Endothelial cell (in vitro differentiated cells): Measurements from ENCODE around the gene CDYL. TPM values are rescaled to one million over a fixed set of nuclear protein-coding genes. Genes with fewer than 3 reads are reported as not detected.

ENCODE experiments used
- DNase-seq: peaks from one replicate; pipeline ENCODE4 v3.0.0; 2021; ENCODE audit warnings: low spot score
- H3K27ac Mint-ChIP-seq: one replicate; pipeline ENCODE4 v1.8.0; 2021; ENCODE audit warnings: mixed read lengths, inconsistent platforms; ENCODE audit not compliant: unreplicated experiment
- H3K27me3 Mint-ChIP-seq: one replicate; pipeline ENCODE4 v1.8.0; 2021; ENCODE audit warnings: mild to moderate bottlenecking, moderate library complexity, mixed read lengths, inconsistent platforms; ENCODE audit not compliant: unreplicated experiment
- H3K36me3 Mint-ChIP-seq: one replicate; pipeline ENCODE4 v1.8.0; 2021; ENCODE audit warnings: mild to moderate bottlenecking, low read depth, mixed read lengths, inconsistent platforms; ENCODE audit not compliant: unreplicated experiment
- H3K4me1 Mint-ChIP-seq: one replicate; pipeline ENCODE4 v1.8.0; 2021; ENCODE audit warnings: mild to moderate bottlenecking, mixed read lengths, inconsistent platforms; ENCODE audit not compliant: unreplicated experiment
- H3K4me3 Mint-ChIP-seq: one replicate; pipeline ENCODE4 v1.8.0; 2021; ENCODE audit warnings: mild to moderate bottlenecking, mixed read lengths, inconsistent platforms; ENCODE audit not compliant: unreplicated experiment
- H3K9me3 Mint-ChIP-seq: one replicate; pipeline ENCODE4 v1.8.0; 2021; ENCODE audit warnings: mixed read lengths, inconsistent platforms; ENCODE audit not compliant: unreplicated experiment
- CTCF ChIP-seq: fragments of 200-600 bp; sonication (generic); IDR thresholded peaks from one replicate; pipeline ENCODE4 v1.5.0; 2021; ENCODE audit warnings: antibody characterized with exemption; ENCODE audit not compliant: unreplicated experiment
- total RNA-seq: library from RNA; stranded (reverse); fragmentation: NEBNext Ultra II Directional; extraction: Animal tissue kit (Norgen Biotek cat#: 25700); gene quantifications from one replicate; pipeline ENCODE4 v1.2.1, GENCODE V29; 2021; ENCODE audit not compliant: unreplicated experiment

CDYL gene
- total RNA-seq, 1 donor from 2014 or later, result 66.7 TPM

- Mint-ChIP-seq H3K27ac (no peak overlapping the region), H3K36me3 (peaks cover 31% of the 10 kb centered on the region), H3K27me3 (peaks cover 3% of the 10 kb centered on the region)
These were observed 123.2 kb downstream of the CDYL start for GRCh38 chr6:4899249-4900034.

GRCh38 chr6:4901386-4902061, 125.3 kb downstream of the CDYL start:
- no peaks in the 10 kb centered on the region for H3K9me3 Mint-ChIP-seq
- H3K36me3 Mint-ChIP-seq, result peaks cover 26% of the 10 kb centered on the region
- no peak for DNase-seq
- H3K4me3 Mint-ChIP-seq, result no peak overlapping the region
- TF ChIP-seq CTCF, result no peak
- H3K27ac Mint-ChIP-seq, result no peak overlapping the region
- peaks cover 9% of the 10 kb centered on the region for H3K4me1 Mint-ChIP-seq
- H3K27me3 Mint-ChIP-seq, result peaks cover 2% of the 10 kb centered on the region

More at GRCh38 chr6:4899249-4900034, 123.2 kb downstream of the CDYL start:
- no peak for DNase-seq
- no peak for TF ChIP-seq CTCF
- H3K4me3 Mint-ChIP-seq, result no peak overlapping the region
- H3K4me1 Mint-ChIP-seq, result peaks cover 9% of the 10 kb centered on the region
- no peaks in the 10 kb centered on the region for H3K9me3 Mint-ChIP-seq

DNA sequence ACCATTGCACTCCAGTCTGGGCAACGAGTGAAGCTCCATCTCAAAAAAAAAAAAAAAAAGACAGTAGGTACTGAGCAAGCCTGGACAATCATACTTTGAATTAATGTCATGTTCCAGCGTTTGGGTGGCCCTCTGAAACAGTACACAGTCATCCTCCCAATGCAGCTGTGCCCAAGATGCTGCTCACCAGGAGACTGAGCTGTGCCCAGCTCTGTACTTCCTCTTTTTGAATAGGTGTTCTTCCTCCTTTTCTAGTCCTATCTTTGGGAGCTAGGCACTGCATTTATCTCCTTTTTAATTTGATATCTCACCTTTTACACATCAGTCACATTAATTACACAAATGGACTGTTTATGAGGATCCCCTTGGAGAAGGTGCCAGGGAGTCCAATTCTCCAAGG, 126.2 kb downstream of the CDYL start:
- Mint-ChIP-seq H3K36me3 (peaks cover 24% of the 10 kb centered on the region), H3K9me3 (no peaks in the 10 kb centered on the region), H3K4me3 (no peak overlapping the region), H3K27ac (no peak overlapping the region), H3K4me1 (peaks cover 8% of the 10 kb centered on the region), H3K27me3 (peaks cover 2% of the 10 kb centered on the region)
- TF ChIP-seq CTCF, result no peak
- no peak for DNase-seq

DNA sequence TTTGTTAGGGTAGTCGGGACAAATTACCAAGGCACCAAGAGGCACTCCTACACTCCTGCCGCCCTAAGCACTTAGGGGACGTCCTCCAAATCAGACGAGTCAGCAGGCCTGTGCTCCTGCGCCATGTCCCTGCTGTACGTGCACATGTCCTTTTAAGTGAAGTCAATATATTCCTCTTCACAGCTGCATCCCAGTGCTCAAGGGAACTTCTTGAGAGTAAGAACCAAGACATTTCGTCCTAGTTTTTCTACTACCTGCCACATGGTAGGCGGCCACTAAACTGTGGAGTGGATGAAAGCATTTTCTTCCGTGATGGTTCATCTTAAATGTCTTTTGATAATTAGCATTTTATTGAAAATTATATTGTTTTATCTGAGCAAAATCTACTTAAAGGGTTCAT, 126.9 kb downstream of the CDYL start:
- H3K4me3 Mint-ChIP-seq, result no peak overlapping the region
- H3K27ac Mint-ChIP-seq, result no peak overlapping the region
- H3K4me1 Mint-ChIP-seq, result peaks cover 12% of the 10 kb centered on the region
- DNase-seq, result no peak
- peaks cover 2% of the 10 kb centered on the region for H3K27me3 Mint-ChIP-seq
- H3K36me3 Mint-ChIP-seq, result peaks cover 20% of the 10 kb centered on the region
- TF ChIP-seq CTCF, result no peak
- H3K9me3 Mint-ChIP-seq, result no peaks in the 10 kb centered on the region
